ENCODE measurements around the gene SYT14. TPM values are rescaled to one million over a fixed set of nuclear protein-coding genes. Genes with fewer than 3 reads are reported as not detected.
A peak's percentile ranks its signal among the peaks of the same experiment; 100 is the strongest.
"Not testable (repeated sequence)": the region's sequence is repeated elsewhere in the genome, so short reads cannot be mapped to it uniquely, and the experiment has no call there.

Gene SYT14
- total RNA-seq, 1 donor from 2014 or later: not detected

- intact Hi-C loops (cut with DNase I): no loop called here
Measured at GRCh38 chr1:210003501-210003900, 65.5 kb downstream of the SYT14 start.

DNA sequence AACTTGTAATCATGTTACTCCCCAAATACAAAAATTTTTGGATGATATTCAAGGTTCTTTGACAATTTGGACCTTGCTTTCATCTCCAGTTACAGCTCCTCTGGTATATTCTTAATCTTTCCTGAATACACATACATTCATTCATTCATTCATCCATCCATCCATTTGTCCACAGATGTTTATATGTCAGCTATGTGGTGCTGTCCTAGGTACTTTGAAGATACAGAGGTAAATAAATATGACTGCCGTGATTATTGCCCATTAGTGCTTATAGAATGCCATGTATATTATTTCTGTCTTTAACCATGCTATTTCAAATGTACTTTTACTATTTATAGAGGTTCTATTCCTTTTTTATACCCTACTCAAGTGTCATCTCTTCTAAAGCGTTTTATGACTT lies 72.1 kb downstream of the SYT14 start:
- ATAC-seq (ENCODE audit: poor library complexity) (no peak), DNase-seq (no peak)
- intact Hi-C loops (cut with DNase I): no loop called here

More at GRCh38 chr1:210003501-210003900, 65.5 kb downstream of the SYT14 start:
- ATAC-seq (ENCODE audit: poor library complexity): no peak
- DNase-seq: no peak

GRCh38 chr1:210021145-210021860 lies 83.3 kb downstream of the SYT14 start:
- ATAC-seq (ENCODE audit: poor library complexity) (no peak), DNase-seq (no peak)
- intact Hi-C loops (cut with DNase I): no loop called here

- no peak for DNase-seq
- ATAC-seq (ENCODE audit: poor library complexity): no peak
- intact Hi-C loops (cut with DNase I): no loop called here
Measured at GRCh38 chr1:210022044-210022443, 84.0 kb downstream of the SYT14 start.

GRCh38 chr1:210024282-210024681 lies 86.3 kb downstream of the SYT14 start:
- intact Hi-C loops (cut with DNase I): no loop called here
- ATAC-seq (ENCODE audit: poor library complexity): no peak
- no peak for DNase-seq

GRCh38 chr1:210024996-210025395 lies 87.0 kb downstream of the SYT14 start:
- DNase-seq: no peak

DNA sequence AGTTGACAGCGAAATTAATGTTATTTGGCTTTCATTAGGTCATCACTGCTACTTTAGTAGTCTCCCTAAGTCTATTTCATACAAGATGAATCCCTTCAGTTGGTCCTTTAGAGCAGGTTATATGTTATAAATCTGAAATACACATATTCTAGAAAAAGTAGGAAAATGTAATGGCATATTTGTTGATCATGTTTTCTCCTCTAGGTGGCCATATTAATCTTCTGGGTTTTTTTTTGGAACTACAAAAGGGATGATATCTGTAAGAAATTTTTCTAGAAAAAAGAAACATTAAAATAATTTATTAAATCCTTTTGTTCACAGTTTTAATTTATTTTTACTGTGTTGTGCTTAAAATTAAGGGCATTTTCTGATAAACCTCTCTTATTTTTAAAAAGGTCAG lies 87.9 kb downstream of the SYT14 start:
- ATAC-seq (ENCODE audit: poor library complexity): no peak
- intact Hi-C loops (cut with DNase I): no loop called here
- DNase-seq: no peak

More at GRCh38 chr1:210024996-210025395, 87.0 kb downstream of the SYT14 start:
- no peak for ATAC-seq (ENCODE audit: poor library complexity)
- intact Hi-C loops (cut with DNase I): no loop called here

DNA sequence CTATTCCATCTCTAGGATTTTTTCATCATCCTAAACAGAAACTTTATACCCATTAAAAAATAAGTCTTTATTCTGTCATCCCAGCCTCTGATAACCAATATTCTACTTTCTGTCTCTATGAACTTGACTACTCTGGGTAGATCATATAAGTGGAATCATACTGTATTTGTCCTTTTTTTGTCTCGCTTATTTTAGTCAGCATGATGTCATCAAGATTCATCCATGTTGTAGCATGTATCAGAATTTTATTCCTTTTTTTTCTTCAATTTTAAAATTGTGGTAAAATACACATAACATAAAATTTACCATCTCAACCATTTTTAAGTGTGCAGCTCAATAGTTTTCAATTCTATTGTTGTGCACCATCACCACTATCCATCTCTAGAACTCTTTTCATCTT lies 90.0 kb downstream of the SYT14 start:
- DNase-seq: no peak
- intact Hi-C loops (cut with DNase I): no loop called here
- no peak for ATAC-seq (ENCODE audit: poor library complexity)

GRCh38 chr1:210031473-210031872 lies 93.5 kb downstream of the SYT14 start:
- intact Hi-C loops (cut with DNase I): no loop called here
- DNase-seq: no peak
- ATAC-seq (ENCODE audit: poor library complexity): no peak

DNA sequence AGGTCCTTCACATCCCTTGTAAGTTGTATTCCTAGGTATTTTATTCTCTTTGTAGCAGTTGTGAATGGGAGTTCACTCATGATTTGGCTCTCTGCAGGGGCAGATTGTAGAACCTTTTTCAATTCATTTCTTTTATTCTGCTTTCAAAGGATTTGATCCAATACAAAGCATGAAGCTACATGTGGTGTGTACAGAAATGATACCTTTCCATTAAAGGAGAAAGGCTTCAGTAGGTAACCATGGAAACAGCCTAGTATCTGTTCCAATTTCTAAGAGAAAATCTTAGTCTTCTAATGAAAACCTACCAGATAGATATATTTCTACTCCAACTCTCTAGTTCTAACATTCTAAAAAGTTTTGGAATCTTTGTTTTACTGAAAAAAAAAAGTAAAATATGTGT lies 105.0 kb downstream of the SYT14 start:
- DNase-seq (no peak), ATAC-seq (ENCODE audit: poor library complexity) (no peak)
- intact Hi-C loops (cut with DNase I): no loop called here

GRCh38 chr1:210049616-210050015 lies 111.6 kb downstream of the SYT14 start:
- DNase-seq (no peak), ATAC-seq (ENCODE audit: poor library complexity) (no peak)
- intact Hi-C loops (cut with DNase I): no loop called here

DNA sequence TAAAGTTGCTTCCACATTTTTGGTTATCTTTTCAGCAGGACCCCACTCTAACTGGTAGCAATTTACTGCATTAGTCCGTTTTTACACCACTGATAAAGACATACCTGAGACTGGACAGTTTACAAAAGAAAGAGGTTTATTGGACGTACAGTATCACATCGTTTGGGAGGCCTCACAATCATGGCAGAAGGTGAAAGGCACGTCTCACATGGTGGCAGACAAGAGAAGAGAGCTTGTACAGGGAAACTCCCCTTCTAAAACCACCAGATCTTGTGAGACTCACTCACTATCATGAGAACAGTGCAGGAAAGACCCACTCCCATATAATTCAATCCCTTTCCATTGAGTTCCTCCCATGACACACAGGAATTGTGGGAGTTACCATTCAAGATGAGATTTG lies 112.5 kb downstream of the SYT14 start:
- intact Hi-C loops (cut with DNase I); ATAC-seq (ENCODE audit: poor library complexity); DNase-seq: not testable (repeated sequence)

- intact Hi-C loops (cut with DNase I): no loop called here
- DNase-seq (no peak), ATAC-seq (ENCODE audit: poor library complexity) (no peak)
Measured at GRCh38 chr1:210053126-210053525, 115.1 kb downstream of the SYT14 start.

DNA sequence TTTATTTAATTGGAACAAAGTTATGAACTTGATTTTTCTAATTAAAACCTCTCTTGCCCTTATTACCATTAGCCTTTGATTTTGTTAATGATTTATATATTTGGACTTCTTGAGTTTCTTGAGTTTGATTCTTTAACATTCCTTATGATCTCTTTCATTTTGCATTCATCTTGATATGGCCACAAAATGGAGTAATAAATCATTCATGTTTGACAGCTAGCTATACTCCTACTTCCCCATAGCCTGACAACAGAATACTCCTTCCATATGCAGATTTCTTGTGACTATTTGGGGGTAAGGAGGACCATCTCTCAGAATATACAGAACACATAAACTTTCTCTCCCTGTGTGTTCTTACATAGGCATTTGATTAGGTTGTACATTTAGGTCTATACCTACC lies 119.6 kb downstream of the SYT14 start:
- no peak for DNase-seq
- intact Hi-C loops (cut with DNase I): no loop called here
- no peak for ATAC-seq (ENCODE audit: poor library complexity)

DNA sequence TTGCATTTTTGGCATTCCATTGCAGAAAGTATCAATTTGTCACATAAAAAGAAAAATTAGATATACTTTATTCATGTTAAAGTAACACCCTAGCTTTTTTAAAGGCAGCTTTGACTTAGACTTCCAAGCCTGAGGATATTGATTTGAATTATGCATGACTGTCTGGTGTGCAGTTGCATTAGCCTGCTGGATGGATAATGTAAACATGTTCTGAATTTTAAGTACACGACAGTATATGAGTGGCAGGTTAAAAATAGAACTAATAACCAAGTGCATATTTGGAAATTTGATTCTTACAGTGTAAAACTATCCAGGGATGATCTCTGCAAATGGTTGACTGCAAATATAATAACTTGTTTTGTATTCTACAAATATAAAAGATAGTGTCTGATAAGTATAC lies 124.0 kb downstream of the SYT14 start:
- ATAC-seq (ENCODE audit: poor library complexity): no peak
- intact Hi-C loops (cut with DNase I): no loop called here
- no peak for DNase-seq

DNA sequence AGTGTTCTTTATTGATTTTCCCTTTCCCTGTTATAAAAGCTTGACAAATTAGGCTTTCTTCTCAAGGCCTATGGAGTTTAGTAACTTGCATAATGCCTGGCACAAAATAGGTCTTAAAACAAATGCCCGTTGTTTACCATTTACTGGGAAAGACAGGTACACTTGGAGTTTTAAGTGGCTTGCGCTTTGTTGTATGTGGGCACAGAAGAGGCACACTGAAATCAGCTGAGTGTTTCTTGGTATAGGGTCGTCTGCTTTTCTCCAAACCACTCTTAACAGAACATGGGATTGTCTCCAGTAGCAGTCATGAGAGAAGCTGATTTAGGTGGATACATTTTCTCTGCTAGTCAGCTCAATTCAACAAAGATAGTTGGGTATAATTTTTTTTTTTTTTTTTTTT lies 132.5 kb downstream of the SYT14 start:
- ATAC-seq (ENCODE audit: poor library complexity): no peak
- intact Hi-C loops (cut with DNase I): no loop called here

DNA sequence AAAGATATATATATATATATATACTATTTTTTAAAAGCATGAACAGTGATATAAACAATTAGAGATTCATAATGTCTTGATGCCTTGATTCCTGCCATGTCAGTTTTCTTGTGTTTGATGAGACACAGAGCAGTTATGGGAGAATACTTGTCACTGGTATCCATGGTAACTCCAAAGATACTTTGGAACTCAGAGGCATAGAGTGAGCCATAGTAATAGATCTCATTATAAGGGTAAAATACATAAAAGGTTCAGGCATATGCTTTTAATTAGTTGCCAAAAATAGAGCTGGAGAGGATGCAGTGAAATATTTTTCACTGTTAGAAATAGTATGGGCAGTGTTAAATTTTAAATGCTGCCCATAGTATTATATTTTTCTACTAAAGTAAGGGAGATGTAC lies 134.1 kb downstream of the SYT14 start:
- no peak for DNase-seq
- intact Hi-C loops (cut with DNase I): no loop called here
- ATAC-seq (ENCODE audit: poor library complexity): no peak

More for the DNA sequence above, 132.5 kb downstream of the SYT14 start:
- DNase-seq: no peak

DNA sequence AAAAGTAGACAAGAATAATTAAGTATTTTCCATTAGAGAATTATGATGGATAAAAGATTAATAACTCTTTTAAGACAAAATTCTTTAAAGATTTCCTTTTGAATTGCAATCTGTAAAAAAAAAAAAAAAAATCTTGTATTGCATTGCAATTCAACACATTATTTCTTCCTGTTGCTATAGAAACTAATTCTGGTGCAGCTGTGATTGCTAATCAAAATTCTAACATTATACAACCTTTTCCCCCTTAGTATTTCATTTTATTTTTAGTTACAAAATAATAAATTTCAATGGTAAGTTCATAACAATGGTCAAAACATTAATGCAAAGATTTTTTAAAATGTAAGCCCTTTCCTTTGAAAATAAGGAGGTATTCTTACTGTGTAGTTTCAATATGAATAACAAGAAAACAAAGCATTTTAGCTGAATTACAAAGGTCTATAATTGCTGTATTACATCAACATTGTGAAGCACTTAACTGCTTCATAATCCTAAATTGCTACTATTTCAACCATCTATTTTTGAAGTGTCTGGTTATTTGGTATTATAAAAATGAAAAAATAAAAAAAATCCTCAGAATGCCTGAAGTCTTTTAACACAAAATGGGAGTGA lies 135.0 kb downstream of the SYT14 start:
- intact Hi-C loops (cut with DNase I): no loop called here
- ATAC-seq (ENCODE audit: poor library complexity): no peak
- no peak for DNase-seq

DNA sequence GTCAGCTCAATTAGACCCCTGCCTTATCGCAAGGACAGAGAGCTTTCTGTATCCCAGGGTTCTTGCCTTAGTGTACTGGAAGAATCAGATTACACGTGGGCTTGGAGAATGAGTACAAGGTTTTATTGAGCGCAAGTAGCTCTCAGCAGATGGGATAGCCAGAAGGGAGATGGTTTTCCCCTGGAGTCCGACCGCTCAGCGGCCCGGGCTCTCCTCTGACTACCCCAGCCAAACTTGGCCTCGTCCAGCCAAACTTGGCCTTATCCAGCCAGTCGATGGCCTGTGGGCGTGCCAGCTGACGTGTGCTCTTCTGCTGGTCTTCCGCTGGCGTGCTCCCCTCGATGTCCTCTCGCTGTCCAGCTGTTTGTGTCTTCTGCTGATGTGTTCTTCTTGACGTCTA lies 136.9 kb downstream of the SYT14 start:
- DNase-seq: peak; percentile 30
- intact Hi-C loops (cut with DNase I): no loop called here
- no peak for ATAC-seq (ENCODE audit: poor library complexity)

- intact Hi-C loops (cut with DNase I): no loop called here
- DNase-seq: no peak
- no peak for ATAC-seq (ENCODE audit: poor library complexity)
Measured at GRCh38 chr1:210076620-210077019, 138.6 kb downstream of the SYT14 start.

DNA sequence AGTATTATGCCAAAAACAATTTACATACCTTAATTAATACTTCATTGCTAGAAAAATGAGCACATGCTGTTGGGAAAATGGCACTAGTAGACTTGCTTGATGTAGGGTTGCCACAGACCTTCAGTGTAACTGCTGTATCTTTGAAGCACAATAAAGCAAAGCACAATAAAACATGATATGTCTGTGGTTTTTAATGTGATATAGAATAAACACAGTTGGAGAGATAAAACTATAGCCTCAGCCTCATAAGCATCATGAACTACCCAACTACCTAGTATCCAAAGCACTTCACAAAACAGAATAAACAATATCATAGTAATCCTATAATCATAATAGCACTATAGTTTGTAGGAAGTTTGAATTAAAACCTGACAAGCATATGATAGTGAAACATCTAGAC lies 143.5 kb downstream of the SYT14 start:
- intact Hi-C loops (cut with DNase I): no loop called here
- ATAC-seq (ENCODE audit: poor library complexity) (no peak), DNase-seq (no peak)

All from Right ventricle myocardium superior (tissue), 1 donor.